IMR-90 (cell line): ENCODE measurements around the gene ZNF273. TPM values are rescaled to one million over a fixed set of nuclear protein-coding genes. Genes with fewer than 3 reads are reported as not detected.
"Not testable (repeated sequence)": the region's sequence is repeated elsewhere in the genome, so short reads cannot be mapped to it uniquely, and the experiment has no call there.

ENCODE experiments used
- ATAC-seq: fragments of 200-7000 bp; cut with Tn5 transposase; 2 replicates; pipeline ENCODE4 v1.9.1; 2020; ENCODE audit warnings: low read depth, mild to moderate bottlenecking, moderate library complexity
- BruUV-seq: library from RNA; stranded (reverse); fragments of 400-500 nt; replicated peaks from 2 replicates; lab custom pipeline; 2021; lab: Mats Ljungman, UMichigan
- CTCF ChIA-PET: fragments of 300-600 bp; formaldehyde crosslinking; extraction: SDS; loops from one replicate; lab custom pipeline; 2021; ENCODE audit warnings: antibody characterized with exemption; lab: Yijun Ruan, JAX
- POLR2A ChIA-PET: fragments of 300-600 bp; sonication (Branson Sonifier 250); formaldehyde crosslinking; loops from one replicate; lab custom pipeline; 2022; ENCODE audit warnings: antibody characterized with exemption; ENCODE audit not compliant: unreplicated experiment; lab: Charles Lee
- DNase-seq: peaks from one replicate; pipeline ENCODE4 v3.0.0; 2013
- H2AFZ ChIP-seq: replicated peaks from 2 replicates; pipeline ENCODE3; 2013; ENCODE audit warnings: low read length, mild to moderate bottlenecking; ENCODE audit not compliant: poor library complexity
- H2AK5ac ChIP-seq: 2 replicates; pipeline ENCODE4 v1.6.1; 2013; ENCODE audit warnings: low read depth, low read length, inconsistent platforms
- H2AK9ac ChIP-seq: replicated peaks from 2 replicates; pipeline ENCODE3; 2013; ENCODE audit warnings: mild to moderate bottlenecking, low read depth, low read length, moderate library complexity; ENCODE audit not compliant: poor library complexity
- H2BK120ac ChIP-seq: 2 replicates; pipeline ENCODE4 v1.6.1; 2013; ENCODE audit warnings: low read depth, low read length, inconsistent platforms
- H2BK15ac ChIP-seq: 3 replicates; pipeline ENCODE4 v1.6.1; 2013; ENCODE audit warnings: low read depth, low read length, inconsistent platforms
- H2BK20ac ChIP-seq: 2 replicates; pipeline ENCODE4 v1.6.1; 2013; ENCODE audit warnings: low read depth, mild to moderate bottlenecking, inconsistent platforms, low read length, moderate library complexity
- H2BK5ac ChIP-seq: 2 replicates; pipeline ENCODE4 v1.6.1; 2013; ENCODE audit warnings: mild to moderate bottlenecking, low read depth, low read length, inconsistent platforms; ENCODE audit not compliant: poor library complexity, severe bottlenecking
- H3K14ac ChIP-seq: replicated peaks from 2 replicates; pipeline ENCODE4 v1.6.1; 2013; ENCODE audit warnings: low read depth, low read length, inconsistent platforms
- H3K18ac ChIP-seq: 2 replicates; pipeline ENCODE4 v1.6.1; 2013; ENCODE audit warnings: low read depth, low read length, control low read depth
- H3K23ac ChIP-seq: 2 replicates; pipeline ENCODE4 v1.6.1; 2013; ENCODE audit warnings: low read depth, low read length, inconsistent platforms
- H3K27ac ChIP-seq: 2 replicates; pipeline ENCODE4 v1.5.1; 2013; ENCODE audit warnings: mild to moderate bottlenecking, control low read depth, low read length; ENCODE audit not compliant: insufficient read depth
- H3K27me3 ChIP-seq: 2 replicates; pipeline ENCODE4 v1.6.1; 2013; ENCODE audit warnings: low read length; ENCODE audit not compliant: control insufficient read depth, insufficient read depth
- H3K36me3 ChIP-seq: 2 replicates; pipeline ENCODE4 v1.6.1; 2013; ENCODE audit warnings: low read length, mixed read lengths; ENCODE audit not compliant: control insufficient read depth, insufficient read depth
- H3K4ac ChIP-seq: 2 replicates; pipeline ENCODE4 v1.6.1; 2013; ENCODE audit warnings: low read depth, low read length, inconsistent platforms
- H3K4me1 ChIP-seq: 2 replicates; pipeline ENCODE4 v1.6.1; 2013; ENCODE audit warnings: low read length, mixed read lengths; ENCODE audit not compliant: control insufficient read depth, insufficient read depth
- H3K4me2 ChIP-seq: 2 replicates; pipeline ENCODE4 v1.6.1; 2013; ENCODE audit warnings: low read depth, mild to moderate bottlenecking, control low read depth, low read length, moderate library complexity
- H3K4me3 ChIP-seq: 2 replicates; pipeline ENCODE4 v1.5.1; 2013; ENCODE audit warnings: low read depth, mild to moderate bottlenecking, control low read depth, low read length, moderate library complexity; ENCODE audit not compliant: insufficient read depth
- H3K56ac ChIP-seq: 2 replicates; pipeline ENCODE4 v1.6.1; 2013; ENCODE audit warnings: low read length, inconsistent platforms; ENCODE audit not compliant: insufficient read depth; ENCODE audit errors: extremely low read depth
- H3K79me1 ChIP-seq, 2 experiments: 2 replicates each; pipeline ENCODE4 v1.6.1; 2013; ENCODE audit warnings: low read length in 2 of 2, inconsistent platforms in 1 of 2, low read depth in 1 of 2
- H3K9ac ChIP-seq: 2 replicates; pipeline ENCODE4 v1.6.1; 2013; ENCODE audit warnings: low read depth, low read length, control low read depth
- H3K9me1 ChIP-seq: 2 replicates; pipeline ENCODE4 v1.6.1; 2013; ENCODE audit warnings: low read length, inconsistent platforms; ENCODE audit not compliant: insufficient read depth
- H3K9me3 ChIP-seq: 2 replicates; pipeline ENCODE4 v1.6.1; 2013; ENCODE audit warnings: low read length; ENCODE audit not compliant: control insufficient read depth, insufficient read depth
- H4K20me1 ChIP-seq: 2 replicates; pipeline ENCODE4 v1.6.1; 2013; ENCODE audit warnings: low read length, inconsistent platforms; ENCODE audit not compliant: insufficient read depth
- H4K5ac ChIP-seq: 2 replicates; pipeline ENCODE4 v1.6.1; 2013; ENCODE audit warnings: mild to moderate bottlenecking, low read depth, low read length, control low read depth
- H4K8ac ChIP-seq, 2 experiments: 2 replicates each; pipeline ENCODE4 v1.6.1; 2013; ENCODE audit warnings: low read depth in 2 of 2, low read length in 2 of 2, control low read depth in 1 of 2, inconsistent platforms in 1 of 2
- H4K91ac ChIP-seq: 2 replicates; pipeline ENCODE4 v1.6.1; 2013; ENCODE audit warnings: low read depth, low read length, inconsistent platforms; ENCODE audit not compliant: insufficient read depth
- BHLHE40 ChIP-seq: fragments of 150-350 bp; IDR thresholded peaks from 2 replicates; pipeline ENCODE4 v1.6.1; 2016; ENCODE audit warnings: mild to moderate bottlenecking, low read depth, low read length
- POLR2A ChIP-seq: IDR thresholded peaks from 2 replicates; pipeline ENCODE4 v1.6.1; 2012; ENCODE audit warnings: mild to moderate bottlenecking, low read depth, low read length
- RAD21 ChIP-seq: IDR thresholded peaks from 2 replicates; pipeline ENCODE4 v1.6.1; 2012; ENCODE audit warnings: low read length, improper control_type of control experiment
- SMC3 ChIP-seq: fragments of 150-350 bp; IDR thresholded peaks from 2 replicates; pipeline ENCODE4 v1.6.1; 2016; ENCODE audit warnings: low read depth, mild to moderate bottlenecking, antibody characterized with exemption, low read length, moderate library complexity
- WGBS, 2 experiments: methylation state at CpG; one replicate each; pipeline versions ENCODE4 v1.1.5 to v1.1.7; 2013; ENCODE audit warnings: missing lambda C conversion rate in 2 of 2; ENCODE audit not compliant: insufficient read length in 1 of 2; ENCODE audit errors: extremely low coverage in 2 of 2; 5-methylcytosine and 5-hydroxymethylcytosine counted together
- dilution Hi-C: fragments of 300-500 bp; cut with HindIII; formaldehyde crosslinking; loops from one replicate; pipeline ENCODE4 v1.14.3; 2018; ENCODE audit warnings: low sequenced_read_pairs; ENCODE audit not compliant: unreplicated experiment
- in situ Hi-C: fragments of 300-500 bp; cut with MboI; formaldehyde crosslinking; loops from 3 replicates; pipeline ENCODE4 v1.14.3; 2019; ENCODE audit warnings: low sequenced_read_pairs, inconsistent platforms, mixed read lengths
- intact Hi-C: fragments of 100-400 bp; cut with micrococcal nuclease; formaldehyde crosslinking; loops from 2 replicates; pipeline ENCODE4 v1.10.0; 2022
- polyA plus RNA-seq, 3 experiments: library from polyadenylated mRNA; depleted of rRNA; stranded (reverse); fragments of >200 nt; gene quantifications; 2 replicates each; pipeline ENCODE4 v1.2.3, GENCODE V29; 2012; ENCODE audit warnings: low replicate concordance in 1 of 3
- total RNA-seq: library from RNA; depleted of rRNA; stranded (reverse); fragments of >200 nt; gene quantifications from 2 replicates; pipeline ENCODE4 v1.2.3, GENCODE V29; 2012

The ZNF273 gene
- total and polyA plus RNA-seq, 2 of the 4 experiments (the other 2 are of a cell fraction), result 1.5 to 2.7 TPM

GRCh38 chr7:64889686-64890162 is 13.3 kb upstream of the ZNF273 start (continued):
- TF ChIP-seq POLR2A, result no peak
- no peak for TF ChIP-seq SMC3
- TF ChIP-seq BHLHE40, result no peak
- TF ChIP-seq RAD21, result no peak

- in situ Hi-C loops, result not testable (repeated sequence)
Measured at GRCh38 chr7:64890273-64890672, 12.8 kb upstream of the ZNF273 start.

More at GRCh38 chr7:64890273-64890672, 12.8 kb upstream of the ZNF273 start:
- H4K91ac ChIP-seq, H3K18ac ChIP-seq, H2AFZ ChIP-seq, H2BK20ac ChIP-seq, H4K8ac ChIP-seq, H3K4me1 ChIP-seq, DNase-seq, CTCF ChIA-PET, H3K9me1 ChIP-seq, dilution Hi-C loops, H4K5ac ChIP-seq, intact Hi-C loops, BruUV-seq, H3K79me1 ChIP-seq, H3K56ac ChIP-seq, H3K23ac ChIP-seq, H2AK9ac ChIP-seq, H3K36me3 ChIP-seq, H3K4me2 ChIP-seq, POLR2A ChIA-PET, H3K14ac ChIP-seq, H2BK120ac ChIP-seq, H4K20me1 ChIP-seq, H2BK15ac ChIP-seq, H3K4me3 ChIP-seq, H2BK5ac ChIP-seq, H3K4ac ChIP-seq, H3K9ac ChIP-seq, H3K9me3 ChIP-seq, H2AK5ac ChIP-seq, H3K27ac ChIP-seq: not testable (repeated sequence)
- 0 out of 2 replicates have a peak, but pooled peaks have one; percentile 12 for ATAC-seq
- H3K27me3 ChIP-seq, result peaks cover 55% of the 10 kb centered on the region
- WGBS, 2 experiments, result no CpG with 5 or more reads among the region's 3 CpGs
